Liver (tissue), 9 donors: ENCODE measurements around the gene NUP160. TPM values are rescaled to one million over a fixed set of nuclear protein-coding genes. Genes with fewer than 3 reads are reported as not detected.

Source experiments
- DNase-seq: peaks from one replicate; pipeline ENCODE4 v3.0.0-alpha.2; 2017; ENCODE audit warnings: low spot score
- H3K27ac ChIP-seq, 2 donors: one replicate each; pipeline ENCODE4 v1.7.0; 2013; ENCODE audit warnings: inconsistent platforms in 2 of 2, low read length in 2 of 2, control low read depth in 1 of 2, low read depth in 1 of 2, mild to moderate bottlenecking in 1 of 2
- H3K27me3 ChIP-seq, 4 donors: one replicate each; pipeline versions ENCODE4 v1.6.1 to v1.7.0; 2013; ENCODE audit warnings: low read length in 3 of 4, inconsistent platforms in 1 of 4, mild to moderate bottlenecking in 1 of 4, moderate library complexity in 1 of 4; ENCODE audit not compliant: control insufficient read depth in 4 of 4, insufficient read depth in 4 of 4
- H3K36me3 ChIP-seq, 4 donors: one replicate each; pipeline versions ENCODE4 v1.6.1 to v1.7.0; 2013; ENCODE audit warnings: low read length in 3 of 4, mild to moderate bottlenecking in 3 of 4, low read depth in 1 of 4, moderate library complexity in 1 of 4; ENCODE audit not compliant: control insufficient read depth in 4 of 4, insufficient read depth in 3 of 4
- H3K4me1 ChIP-seq, 4 donors: one replicate each; pipeline versions ENCODE4 v1.6.1 to v1.7.0; 2013; ENCODE audit warnings: low read length in 3 of 4, mild to moderate bottlenecking in 3 of 4, moderate library complexity in 1 of 4; ENCODE audit not compliant: control insufficient read depth in 4 of 4, insufficient read depth in 4 of 4
- H3K4me3 ChIP-seq, 3 donors: one replicate each; pipeline versions ENCODE4 v1.6.1 to v1.7.0; 2013; ENCODE audit warnings: low read length in 3 of 3, control low read depth in 1 of 3, low read depth in 1 of 3, mild to moderate bottlenecking in 1 of 3
- H3K9ac ChIP-seq, 2 donors: one replicate each; pipeline ENCODE4 v1.7.0; 2013; ENCODE audit warnings: low read length in 2 of 2, mild to moderate bottlenecking in 2 of 2, moderate library complexity in 2 of 2, control low read depth in 1 of 2, low read depth in 1 of 2
- H3K9me3 ChIP-seq, 4 donors: one replicate each; pipeline versions ENCODE4 v1.6.1 to v1.7.0; 2013; ENCODE audit warnings: low read length in 3 of 4; ENCODE audit not compliant: control insufficient read depth in 4 of 4
- EGR1 ChIP-seq, 2 donors: IDR thresholded peaks; 2 replicates each; pipeline ENCODE4 v1.6.1; 2016 to 2018; ENCODE audit warnings: antibody characterized with exemption in 2 of 2, low read depth in 2 of 2
- GABPA ChIP-seq, 2 donors: IDR thresholded peaks in 1 of 2; conservative IDR thresholded peaks in 1 of 2; 2 replicates each; pipeline ENCODE4 v1.6.1; 2016; ENCODE audit warnings: antibody characterized with exemption in 2 of 2, mild to moderate bottlenecking in 1 of 2, moderate library complexity in 1 of 2
- NR2F2 ChIP-seq: IDR thresholded peaks from 2 replicates; pipeline ENCODE4 v1.6.1; 2016; ENCODE audit warnings: antibody characterized with exemption
- RAD21 ChIP-seq, 2 donors: IDR thresholded peaks; 2 replicates each; pipeline ENCODE4 v1.6.1; 2016; ENCODE audit warnings: antibody characterized with exemption in 2 of 2, mild to moderate bottlenecking in 2 of 2
- RXRA ChIP-seq, 2 donors: IDR thresholded peaks; 2 replicates each; pipeline ENCODE4 v1.6.1; 2017 to 2018; ENCODE audit warnings: antibody characterized with exemption in 2 of 2, mild to moderate bottlenecking in 1 of 2
- SP1 ChIP-seq: IDR thresholded peaks from 2 replicates; pipeline ENCODE4 v1.6.1; 2018; ENCODE audit warnings: antibody characterized with exemption, mild to moderate bottlenecking
- TAF1 ChIP-seq: conservative IDR thresholded peaks from 2 replicates; pipeline ENCODE4 v1.6.1; 2016; ENCODE audit warnings: antibody characterized with exemption, mild to moderate bottlenecking
- YY1 ChIP-seq: IDR thresholded peaks from 2 replicates; pipeline ENCODE4 v1.6.1; 2016; ENCODE audit warnings: antibody characterized with exemption, mild to moderate bottlenecking
- WGBS: extraction: QIAGEN DNeasy Blood & Tissue Kit; methylation state at CpG from one replicate; pipeline ENCODE4 v1.1.7; 2013; 5-methylcytosine and 5-hydroxymethylcytosine counted together
- polyA plus RNA-seq, 2 donors: library from polyadenylated mRNA; stranded (reverse) in 1 of 2; unstranded in 1 of 2; fragments of 200-250 nt in 1 of 2; fragments of >200 nt in 1 of 2; fragmentation: Nextera tagmentation in 1 of 2; extraction: Ambion mirVana in 1 of 2; gene quantifications; one replicate each; pipeline versions ENCODE4 v1.2.1 to v1.2.3, GENCODE V29; 2013 to 2015
- total RNA-seq, 2 donors: library from RNA; depleted of rRNA; stranded (reverse); fragments of >200 nt; gene quantifications; one replicate each; pipeline ENCODE4 v1.2.3, GENCODE V29; 2014
- TF ChIP-seq, protein P1 (sequence below): IDR thresholded peaks from 2 replicates; pipeline ENCODE4 v1.6.1; 2016; ENCODE audit warnings: antibody characterized with exemption
- TF ChIP-seq, protein P2 (sequence below): fragments of 150-350 bp; IDR thresholded peaks from 2 replicates; pipeline ENCODE4 v1.5.1; 2017; ENCODE audit warnings: improper control_type of control experiment, low read depth, low read length; ENCODE audit not compliant: missing input control
- TF ChIP-seq, protein P3 (sequence below): IDR thresholded peaks from 2 replicates; pipeline ENCODE4 v1.6.1; 2016; ENCODE audit warnings: antibody characterized with exemption, mild to moderate bottlenecking
- TF ChIP-seq, protein P4 (sequence below): IDR thresholded peaks from 2 replicates; pipeline ENCODE4 v1.6.1; 2016; ENCODE audit warnings: antibody characterized with exemption
- TF ChIP-seq, protein P5 (sequence below): IDR thresholded peaks from 2 replicates; pipeline ENCODE4 v1.6.1; 2016; ENCODE audit warnings: antibody characterized with exemption
- donor health status: healthy.
- donor health status: healthy.
- donor health status: healthy.
- donor health status: healthy.
- donor health status: healthy.

NUP160 gene, protein sequence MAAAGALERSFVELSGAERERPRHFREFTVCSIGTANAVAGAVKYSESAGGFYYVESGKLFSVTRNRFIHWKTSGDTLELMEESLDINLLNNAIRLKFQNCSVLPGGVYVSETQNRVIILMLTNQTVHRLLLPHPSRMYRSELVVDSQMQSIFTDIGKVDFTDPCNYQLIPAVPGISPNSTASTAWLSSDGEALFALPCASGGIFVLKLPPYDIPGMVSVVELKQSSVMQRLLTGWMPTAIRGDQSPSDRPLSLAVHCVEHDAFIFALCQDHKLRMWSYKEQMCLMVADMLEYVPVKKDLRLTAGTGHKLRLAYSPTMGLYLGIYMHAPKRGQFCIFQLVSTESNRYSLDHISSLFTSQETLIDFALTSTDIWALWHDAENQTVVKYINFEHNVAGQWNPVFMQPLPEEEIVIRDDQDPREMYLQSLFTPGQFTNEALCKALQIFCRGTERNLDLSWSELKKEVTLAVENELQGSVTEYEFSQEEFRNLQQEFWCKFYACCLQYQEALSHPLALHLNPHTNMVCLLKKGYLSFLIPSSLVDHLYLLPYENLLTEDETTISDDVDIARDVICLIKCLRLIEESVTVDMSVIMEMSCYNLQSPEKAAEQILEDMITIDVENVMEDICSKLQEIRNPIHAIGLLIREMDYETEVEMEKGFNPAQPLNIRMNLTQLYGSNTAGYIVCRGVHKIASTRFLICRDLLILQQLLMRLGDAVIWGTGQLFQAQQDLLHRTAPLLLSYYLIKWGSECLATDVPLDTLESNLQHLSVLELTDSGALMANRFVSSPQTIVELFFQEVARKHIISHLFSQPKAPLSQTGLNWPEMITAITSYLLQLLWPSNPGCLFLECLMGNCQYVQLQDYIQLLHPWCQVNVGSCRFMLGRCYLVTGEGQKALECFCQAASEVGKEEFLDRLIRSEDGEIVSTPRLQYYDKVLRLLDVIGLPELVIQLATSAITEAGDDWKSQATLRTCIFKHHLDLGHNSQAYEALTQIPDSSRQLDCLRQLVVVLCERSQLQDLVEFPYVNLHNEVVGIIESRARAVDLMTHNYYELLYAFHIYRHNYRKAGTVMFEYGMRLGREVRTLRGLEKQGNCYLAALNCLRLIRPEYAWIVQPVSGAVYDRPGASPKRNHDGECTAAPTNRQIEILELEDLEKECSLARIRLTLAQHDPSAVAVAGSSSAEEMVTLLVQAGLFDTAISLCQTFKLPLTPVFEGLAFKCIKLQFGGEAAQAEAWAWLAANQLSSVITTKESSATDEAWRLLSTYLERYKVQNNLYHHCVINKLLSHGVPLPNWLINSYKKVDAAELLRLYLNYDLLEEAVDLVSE (N-terminal part only)
- total RNA-seq = 10 to 100 TPM; 27.4 to 36.6 TPM
- polyA plus RNA-seq = 1 to 10 TPM; 7.0 to 7.5 TPM

DNA sequence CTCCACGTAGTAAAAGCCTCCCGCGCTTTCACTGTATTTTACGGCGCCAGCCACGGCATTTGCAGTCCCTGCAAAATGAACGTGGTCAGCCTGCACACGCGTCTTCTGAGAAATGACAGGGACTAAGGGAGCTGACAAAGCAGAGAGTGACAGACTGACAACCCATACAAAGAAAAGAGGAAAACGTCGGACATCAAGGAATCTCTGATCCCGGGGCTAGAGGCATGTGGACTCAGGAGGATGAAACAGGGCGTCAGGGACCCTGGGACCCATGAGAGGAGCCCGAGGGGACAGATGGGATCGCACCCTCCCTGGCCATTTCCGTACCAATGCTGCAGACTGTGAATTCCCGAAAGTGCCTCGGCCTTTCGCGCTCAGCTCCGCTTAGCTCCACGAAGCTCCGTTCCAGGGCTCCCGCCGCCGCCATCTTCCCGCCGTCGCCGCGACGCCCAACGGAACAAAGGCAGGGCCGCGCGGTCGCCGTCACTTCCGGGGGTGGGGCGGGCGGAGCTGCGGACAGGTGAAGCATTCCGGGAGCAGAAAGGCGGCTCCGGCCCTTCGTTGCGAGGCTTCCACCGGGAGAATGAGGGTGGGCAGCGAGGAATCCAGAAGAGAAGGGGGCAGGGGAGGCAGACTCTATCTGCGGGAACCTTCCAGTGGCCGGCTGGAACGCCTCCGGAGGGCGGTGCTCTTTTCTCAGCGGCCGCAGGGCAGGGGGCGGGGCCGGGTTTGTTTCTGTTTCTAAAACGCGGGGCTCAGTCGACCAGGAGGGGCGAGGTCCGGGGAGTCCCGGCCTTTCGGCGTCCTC, at the start of gene NUP160:
Gene NUP160, minus strand, starts transcription at position 459 of the 808 bp plus-strand sequence. Its CDS starts 32 bp downstream, at position 427.
- peaks cover 0 to 16% (median 12%) of the 10 kb centered on the region in 4 donors for H3K4me1 ChIP-seq
- WGBS = under 1% methylated on average over 66 of the region's 66 CpGs
- DNase-seq = peak; percentile 91
- peak within 1 kb of the TSS; percentile 74 to 82 for H3K9ac ChIP-seq
- peak within 1 kb of the TSS; percentile 73 to 85 for H3K27ac ChIP-seq
- TF ChIP-seq SP1 = peak; percentile 27
- TF ChIP-seq RXRA (IDR thresholded peaks at IDR 0.05) = no peak
- TF ChIP-seq, protein P1, sequence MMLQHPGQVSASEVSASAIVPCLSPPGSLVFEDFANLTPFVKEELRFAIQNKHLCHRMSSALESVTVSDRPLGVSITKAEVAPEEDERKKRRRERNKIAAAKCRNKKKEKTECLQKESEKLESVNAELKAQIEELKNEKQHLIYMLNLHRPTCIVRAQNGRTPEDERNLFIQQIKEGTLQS = no peak
- TF ChIP-seq EGR1 (IDR thresholded peaks at IDR 0.05; ENCODE audit: low read depth in 2 of 2) = no peak
- peak; percentile 99 for TF ChIP-seq YY1
- TF ChIP-seq RAD21 (IDR thresholded peaks at IDR 0.05) = no peak
- TF ChIP-seq, protein P2, sequence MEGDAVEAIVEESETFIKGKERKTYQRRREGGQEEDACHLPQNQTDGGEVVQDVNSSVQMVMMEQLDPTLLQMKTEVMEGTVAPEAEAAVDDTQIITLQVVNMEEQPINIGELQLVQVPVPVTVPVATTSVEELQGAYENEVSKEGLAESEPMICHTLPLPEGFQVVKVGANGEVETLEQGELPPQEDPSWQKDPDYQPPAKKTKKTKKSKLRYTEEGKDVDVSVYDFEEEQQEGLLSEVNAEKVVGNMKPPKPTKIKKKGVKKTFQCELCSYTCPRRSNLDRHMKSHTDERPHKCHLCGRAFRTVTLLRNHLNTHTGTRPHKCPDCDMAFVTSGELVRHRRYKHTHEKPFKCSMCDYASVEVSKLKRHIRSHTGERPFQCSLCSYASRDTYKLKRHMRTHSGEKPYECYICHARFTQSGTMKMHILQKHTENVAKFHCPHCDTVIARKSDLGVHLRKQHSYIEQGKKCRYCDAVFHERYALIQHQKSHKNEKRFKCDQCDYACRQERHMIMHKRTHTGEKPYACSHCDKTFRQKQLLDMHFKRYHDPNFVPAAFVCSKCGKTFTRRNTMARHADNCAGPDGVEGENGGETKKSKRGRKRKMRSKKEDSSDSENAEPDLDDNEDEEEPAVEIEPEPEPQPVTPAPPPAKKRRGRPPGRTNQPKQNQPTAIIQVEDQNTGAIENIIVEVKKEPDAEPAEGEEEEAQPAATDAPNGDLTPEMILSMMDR = no peak
- TF ChIP-seq TAF1 = peak; percentile 18
- TF ChIP-seq, protein P3, sequence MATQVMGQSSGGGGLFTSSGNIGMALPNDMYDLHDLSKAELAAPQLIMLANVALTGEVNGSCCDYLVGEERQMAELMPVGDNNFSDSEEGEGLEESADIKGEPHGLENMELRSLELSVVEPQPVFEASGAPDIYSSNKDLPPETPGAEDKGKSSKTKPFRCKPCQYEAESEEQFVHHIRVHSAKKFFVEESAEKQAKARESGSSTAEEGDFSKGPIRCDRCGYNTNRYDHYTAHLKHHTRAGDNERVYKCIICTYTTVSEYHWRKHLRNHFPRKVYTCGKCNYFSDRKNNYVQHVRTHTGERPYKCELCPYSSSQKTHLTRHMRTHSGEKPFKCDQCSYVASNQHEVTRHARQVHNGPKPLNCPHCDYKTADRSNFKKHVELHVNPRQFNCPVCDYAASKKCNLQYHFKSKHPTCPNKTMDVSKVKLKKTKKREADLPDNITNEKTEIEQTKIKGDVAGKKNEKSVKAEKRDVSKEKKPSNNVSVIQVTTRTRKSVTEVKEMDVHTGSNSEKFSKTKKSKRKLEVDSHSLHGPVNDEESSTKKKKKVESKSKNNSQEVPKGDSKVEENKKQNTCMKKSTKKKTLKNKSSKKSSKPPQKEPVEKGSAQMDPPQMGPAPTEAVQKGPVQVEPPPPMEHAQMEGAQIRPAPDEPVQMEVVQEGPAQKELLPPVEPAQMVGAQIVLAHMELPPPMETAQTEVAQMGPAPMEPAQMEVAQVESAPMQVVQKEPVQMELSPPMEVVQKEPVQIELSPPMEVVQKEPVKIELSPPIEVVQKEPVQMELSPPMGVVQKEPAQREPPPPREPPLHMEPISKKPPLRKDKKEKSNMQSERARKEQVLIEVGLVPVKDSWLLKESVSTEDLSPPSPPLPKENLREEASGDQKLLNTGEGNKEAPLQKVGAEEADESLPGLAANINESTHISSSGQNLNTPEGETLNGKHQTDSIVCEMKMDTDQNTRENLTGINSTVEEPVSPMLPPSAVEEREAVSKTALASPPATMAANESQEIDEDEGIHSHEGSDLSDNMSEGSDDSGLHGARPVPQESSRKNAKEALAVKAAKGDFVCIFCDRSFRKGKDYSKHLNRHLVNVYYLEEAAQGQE = no peak
- TF ChIP-seq, protein P4, sequence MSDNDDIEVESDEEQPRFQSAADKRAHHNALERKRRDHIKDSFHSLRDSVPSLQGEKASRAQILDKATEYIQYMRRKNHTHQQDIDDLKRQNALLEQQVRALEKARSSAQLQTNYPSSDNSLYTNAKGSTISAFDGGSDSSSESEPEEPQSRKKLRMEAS = peak; percentile 46
- TF ChIP-seq NR2F2 = peak; percentile 17
- TF ChIP-seq GABPA (IDR thresholded peaks at IDR 0.05 in 1 of 2, conservative IDR thresholded peaks at IDR 0.05 in 1 of 2) = peak; percentile 74 to 94
- TF ChIP-seq, protein P5, sequence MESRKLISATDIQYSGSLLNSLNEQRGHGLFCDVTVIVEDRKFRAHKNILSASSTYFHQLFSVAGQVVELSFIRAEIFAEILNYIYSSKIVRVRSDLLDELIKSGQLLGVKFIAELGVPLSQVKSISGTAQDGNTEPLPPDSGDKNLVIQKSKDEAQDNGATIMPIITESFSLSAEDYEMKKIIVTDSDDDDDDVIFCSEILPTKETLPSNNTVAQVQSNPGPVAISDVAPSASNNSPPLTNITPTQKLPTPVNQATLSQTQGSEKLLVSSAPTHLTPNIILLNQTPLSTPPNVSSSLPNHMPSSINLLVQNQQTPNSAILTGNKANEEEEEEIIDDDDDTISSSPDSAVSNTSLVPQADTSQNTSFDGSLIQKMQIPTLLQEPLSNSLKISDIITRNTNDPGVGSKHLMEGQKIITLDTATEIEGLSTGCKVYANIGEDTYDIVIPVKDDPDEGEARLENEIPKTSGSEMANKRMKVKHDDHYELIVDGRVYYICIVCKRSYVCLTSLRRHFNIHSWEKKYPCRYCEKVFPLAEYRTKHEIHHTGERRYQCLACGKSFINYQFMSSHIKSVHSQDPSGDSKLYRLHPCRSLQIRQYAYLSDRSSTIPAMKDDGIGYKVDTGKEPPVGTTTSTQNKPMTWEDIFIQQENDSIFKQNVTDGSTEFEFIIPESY = no peak
- H3K9me3 ChIP-seq = no peaks in the 10 kb centered on the region
- H3K4me3 ChIP-seq = peak within 1 kb of the TSS; percentile 86 to 100 (median 89)
- H3K36me3 ChIP-seq = peaks cover 0 to 8% (median 3%) of the 10 kb centered on the region in 4 donors
- H3K27me3 ChIP-seq = no peaks in the 10 kb centered on the region
